Left lung (tissue), 10 donors: ENCODE measurements around the gene RALB. TPM values are rescaled to one million over a fixed set of nuclear protein-coding genes. Genes with fewer than 3 reads are reported as not detected.

ENCODE experiments used
- ATAC-seq: fragments of 200-7000 bp; cut with Tn5 transposase; one replicate; pipeline ENCODE4 v1.9.1; 2020; ENCODE audit warnings: moderate library complexity
- DNase-seq, 4 donors: peaks; one replicate each; pipeline ENCODE4 v3.0.0-alpha.2; 2013 to 2020
- H3K27ac ChIP-seq, 2 donors: fragments of 200-600 bp; sonication (generic) in 1 of 2; one replicate each; pipeline versions ENCODE4 v1.5.0 to v1.8.0; 2020 to 2021
- H3K27me3 ChIP-seq, 2 donors: fragments of 200-600 bp; sonication (generic) in 1 of 2; one replicate each; pipeline versions ENCODE4 v1.5.0 to v1.8.0; 2020 to 2021
- H3K36me3 ChIP-seq, 2 donors: fragments of 200-600 bp; sonication (generic) in 1 of 2; one replicate each; pipeline versions ENCODE4 v1.5.0 to v1.8.0; 2020 to 2021
- H3K4me1 ChIP-seq, 2 donors: fragments of 200-600 bp; one replicate each; pipeline ENCODE4 v1.8.0; 2021
- H3K4me3 ChIP-seq, 2 donors: fragments of 200-600 bp; sonication (generic) in 1 of 2; one replicate each; pipeline versions ENCODE4 v1.5.0 to v1.8.0; 2020 to 2021; ENCODE audit warnings: mild to moderate bottlenecking in 1 of 2
- H3K9me3 ChIP-seq, 2 donors: fragments of 200-600 bp; sonication (generic) in 1 of 2; one replicate each; pipeline versions ENCODE4 v1.5.0 to v1.8.0; 2020 to 2021
- CTCF ChIP-seq, 2 donors: fragments of 200-600 bp; sonication (generic) in 1 of 2; IDR thresholded peaks; one replicate each; pipeline versions ENCODE4 v1.5.0 to v1.8.0; 2021; ENCODE audit warnings: antibody characterized with exemption in 2 of 2
- intact Hi-C, 2 donors: fragments of 100-400 bp; cut with DNase I; formaldehyde crosslinking; loops; one replicate each; pipeline versions ENCODE4 v1.11.2 to v1.14.2; 2022
- polyA plus RNA-seq, 6 donors: library from polyadenylated mRNA; unstranded; fragments of 120-200 nt; gene quantifications; one replicate each; pipeline ENCODE4 v1.2.1, GENCODE V29; 2013; ENCODE audit not compliant: insufficient read length in 6 of 6
- total RNA-seq, 2 donors: library from RNA; stranded (reverse); fragmentation: NEBNext Ultra II Directional; extraction: Animal tissue kit (Norgen Biotek cat#: 25700); gene quantifications; one replicate each; pipeline ENCODE4 v1.2.1, GENCODE V29; 2021
- donor health status: DM: no; HTN: yes; CAD: no.
- donor health status: DM: no; HTN: no; CAD: no.

The RALB gene
- total and polyA plus RNA-seq, 8 donors, result 50.5 to 143 (median 112) TPM

DNA sequence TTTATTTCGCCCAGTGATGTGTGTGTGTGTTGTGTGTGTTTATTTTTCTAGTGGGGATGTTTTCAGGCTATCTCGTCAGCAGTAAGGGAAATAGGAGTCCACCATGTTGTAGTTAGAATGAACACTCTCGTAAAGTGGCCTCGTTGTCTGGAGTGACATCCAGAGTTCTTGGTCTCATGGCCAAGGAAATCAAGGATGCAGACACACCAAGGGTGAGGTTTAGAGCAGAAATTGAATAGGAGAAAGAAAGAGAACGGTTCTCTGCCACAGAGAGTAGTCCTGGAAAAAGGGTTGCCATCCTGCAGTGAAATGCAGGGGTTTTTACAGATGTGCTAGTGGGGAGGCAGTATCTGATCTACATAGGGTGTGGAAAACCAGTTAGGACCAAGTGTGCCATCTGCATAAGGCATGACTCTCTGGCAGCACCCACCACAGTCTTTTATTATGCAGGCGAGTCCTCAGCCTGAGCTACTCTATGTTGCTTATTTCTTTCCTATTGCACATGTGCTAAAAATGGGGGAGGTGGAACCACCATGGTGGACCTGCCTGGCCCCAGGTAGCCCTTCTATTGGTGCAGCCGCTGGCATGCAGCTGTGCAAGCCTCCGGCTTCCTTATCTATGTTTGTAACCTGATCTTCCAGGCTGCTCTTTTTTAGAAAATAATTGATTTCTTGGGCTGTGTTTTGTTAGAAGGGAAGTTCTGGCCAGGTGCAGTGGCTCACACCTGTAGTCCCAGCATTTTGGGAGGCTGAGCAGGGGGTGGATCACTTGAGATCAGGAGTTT lies 23.2 kb downstream of the RALB start:
- no peak overlapping the region for H3K4me3 ChIP-seq
- ATAC-seq (no peak), DNase-seq (no peak)
- H3K27me3 ChIP-seq, result no peaks in the 10 kb centered on the region
- H3K27ac ChIP-seq, result peak overlapping the region in 1 of 2 donors; percentile 23
- H3K4me1 ChIP-seq, result peaks cover 0 to 62% of the 10 kb centered on the region in 2 donors
- intact Hi-C loops, result no loop called here
- H3K36me3 ChIP-seq, result peaks cover 0 to 24% of the 10 kb centered on the region in 2 donors
- no peaks in the 10 kb centered on the region for H3K9me3 ChIP-seq
- TF ChIP-seq CTCF (IDR thresholded peaks at IDR 0.05), result no peak

- no peak overlapping the region for H3K27ac ChIP-seq
- no peaks in the 10 kb centered on the region for H3K9me3 ChIP-seq
- no peak overlapping the region for H3K4me3 ChIP-seq
- no peak for TF ChIP-seq CTCF (IDR thresholded peaks at IDR 0.05)
- no peaks in the 10 kb centered on the region for H3K27me3 ChIP-seq
- no peak for DNase-seq
- H3K4me1 ChIP-seq, result peaks cover 0 to 43% of the 10 kb centered on the region in 2 donors
- intact Hi-C loops, result no loop called here
- peaks cover 0 to 38% of the 10 kb centered on the region in 2 donors for H3K36me3 ChIP-seq
- no peak for ATAC-seq
Measured at GRCh38 chr2:120277505-120278205, 25.0 kb downstream of the RALB start.

GRCh38 chr2:120278901-120279300 lies 26.2 kb downstream of the RALB start:
- Histone ChIP-seq H3K27me3 (no peaks in the 10 kb centered on the region), H3K4me1 (peaks cover 0 to 34% of the 10 kb centered on the region in 2 donors), H3K27ac (no peak overlapping the region), H3K4me3 (no peak overlapping the region), H3K36me3 (peaks cover 0 to 38% of the 10 kb centered on the region in 2 donors), H3K9me3 (no peaks in the 10 kb centered on the region)
- ATAC-seq (no peak), DNase-seq (no peak)
- no peak for TF ChIP-seq CTCF (IDR thresholded peaks at IDR 0.05)
- intact Hi-C loops, result no loop called here

DNA sequence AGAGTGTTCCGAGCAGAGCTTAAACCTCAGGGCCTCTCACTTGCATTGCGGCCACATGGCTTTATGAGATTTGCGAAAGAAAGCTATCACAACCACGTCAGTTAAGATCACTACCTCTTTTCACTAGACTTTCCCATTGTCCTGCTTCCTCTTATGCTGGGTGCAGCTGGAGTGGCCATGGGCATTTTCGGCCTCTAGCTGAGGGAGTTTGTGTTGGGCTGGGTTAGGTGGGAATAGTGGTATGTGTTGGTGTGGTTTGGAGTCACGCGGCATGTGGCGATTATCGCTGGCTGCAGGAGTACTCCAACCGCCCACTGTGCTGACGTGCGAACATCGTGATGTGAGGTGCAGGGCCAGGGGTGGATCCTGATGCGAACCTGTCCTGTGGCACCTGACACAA lies 27.1 kb downstream of the RALB start:
- TF ChIP-seq CTCF (IDR thresholded peaks at IDR 0.05), result no peak

DNA sequence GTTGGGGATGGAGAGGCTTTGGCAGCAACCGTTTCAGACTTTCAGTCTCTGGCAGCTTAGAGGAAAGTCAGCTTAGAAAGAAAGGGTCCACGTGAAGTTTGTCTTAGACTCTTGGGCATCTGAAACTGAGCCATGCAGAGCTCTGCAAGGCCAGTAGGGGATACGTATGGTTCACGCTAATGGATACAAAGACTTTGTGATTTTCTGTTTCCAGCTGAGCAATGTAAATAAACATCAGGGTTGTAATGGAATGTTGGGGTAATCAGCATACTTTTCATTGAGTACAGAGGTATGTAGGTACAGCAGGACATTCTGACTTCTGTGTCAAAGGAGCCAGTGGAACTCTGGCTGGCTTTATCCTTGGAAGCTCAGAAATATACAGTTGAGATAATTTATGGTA lies 31.0 kb downstream of the RALB start:
- Histone ChIP-seq H3K27ac (no peak overlapping the region), H3K4me1 (peaks cover 3 to 30% of the 10 kb centered on the region in 2 donors), H3K9me3 (no peaks in the 10 kb centered on the region), H3K27me3 (no peaks in the 10 kb centered on the region), H3K36me3 (peaks cover 0 to 39% of the 10 kb centered on the region in 2 donors), H3K4me3 (no peak overlapping the region)
- ATAC-seq (no peak), DNase-seq (no peak)
- intact Hi-C loops, result no loop called here
- no peak for TF ChIP-seq CTCF (IDR thresholded peaks at IDR 0.05)

More for the DNA sequence above, 27.1 kb downstream of the RALB start:
- no peaks in the 10 kb centered on the region for H3K9me3 ChIP-seq
- no peaks in the 10 kb centered on the region for H3K27me3 ChIP-seq
- H3K4me1 ChIP-seq, result peaks cover 0 to 26% of the 10 kb centered on the region in 2 donors
- intact Hi-C loops, result no loop called here
- H3K36me3 ChIP-seq, result peaks cover 0 to 38% of the 10 kb centered on the region in 2 donors
- DNase-seq (no peak), ATAC-seq (peak; percentile 30)
- no peak overlapping the region for H3K4me3 ChIP-seq
- no peak overlapping the region for H3K27ac ChIP-seq
